ENCODE measurements around the gene OR2A14. TPM values are rescaled to one million over a fixed set of nuclear protein-coding genes. Genes with fewer than 3 reads are reported as not detected.
"Not testable (repeated sequence)": the region's sequence is repeated elsewhere in the genome, so short reads cannot be mapped to it uniquely, and the experiment has no call there.

Gene OR2A14
- total and polyA plus RNA-seq, 8 donors: not detected

GRCh38 chr7:144164784-144165183, 41.8 kb downstream of the OR2A14 start:
- no peak for TF ChIP-seq POLR2A (IDR thresholded peaks at IDR 0.05)
- TF ChIP-seq CTCF (IDR thresholded peaks at IDR 0.05): no peak
- TF ChIP-seq POLR2AphosphoS5 (IDR thresholded peaks at IDR 0.05): no peak
- no peak for TF ChIP-seq EP300 (IDR thresholded peaks at IDR 0.05)
- Histone ChIP-seq H3K4me1 (no peaks in the 10 kb centered on the region), H3K27me3 (no peaks in the 10 kb centered on the region), H3K27ac (no peak overlapping the region), H3K4me3 (no peak overlapping the region), H3K9me3 (no peaks in the 10 kb centered on the region), H3K36me3 (no peaks in the 10 kb centered on the region)
- no peak for DNase-seq
- intact Hi-C loops (cut with DNase I; ENCODE audit: low total_unique reads): no loop called here
- 74 to 82% (median 81%) methylated on average over 2 of the region's 2 CpGs for WGBS, 5 donors

DNA sequence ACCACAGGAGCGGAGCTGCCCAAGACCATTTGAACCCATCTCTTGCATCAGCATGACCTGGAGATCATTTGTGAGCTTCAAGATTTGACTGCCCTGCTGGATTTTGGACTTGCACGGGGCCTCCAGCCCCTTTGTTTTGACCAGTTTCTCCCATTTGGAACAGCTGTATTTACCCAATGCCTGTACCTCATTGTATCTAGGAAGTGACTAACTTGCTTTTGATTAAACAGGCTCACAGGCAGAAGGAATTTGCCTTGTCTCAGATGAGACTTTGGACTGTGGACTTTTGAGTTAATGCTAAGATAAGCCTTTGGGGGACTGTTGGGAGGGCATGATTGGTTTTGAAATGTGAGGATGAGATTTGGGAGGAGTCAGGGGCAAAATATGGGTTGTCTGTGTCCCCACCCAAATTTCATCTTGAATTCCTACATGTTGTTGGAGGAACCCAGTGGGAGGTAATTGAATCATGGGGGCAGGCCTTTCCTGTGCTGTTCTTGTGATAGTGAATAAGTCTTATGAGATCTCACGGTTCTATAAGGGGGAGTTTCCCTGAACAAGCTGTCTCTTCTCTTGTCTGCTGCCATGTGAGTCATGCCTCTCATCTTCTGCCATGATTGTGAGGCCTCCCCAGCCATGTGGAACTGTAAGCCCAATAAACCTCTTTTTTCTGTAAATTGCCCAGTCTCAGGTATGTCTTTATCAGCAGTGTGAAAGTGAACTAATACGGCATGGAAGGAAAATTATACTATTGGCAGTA, 48.8 kb downstream of the OR2A14 start:
- H3K4me1 ChIP-seq; H3K27me3 ChIP-seq; H3K4me3 ChIP-seq; H3K36me3 ChIP-seq; H3K27ac ChIP-seq; H3K9me3 ChIP-seq; intact Hi-C loops (cut with DNase I; ENCODE audit: low total_unique reads): not testable (repeated sequence)
- DNase-seq: peak in 1 of 2 donors; percentile 29
- WGBS, 5 donors: 63 to 71% (median 66%) methylated on average over 4 of the region's 4 CpGs

DNA sequence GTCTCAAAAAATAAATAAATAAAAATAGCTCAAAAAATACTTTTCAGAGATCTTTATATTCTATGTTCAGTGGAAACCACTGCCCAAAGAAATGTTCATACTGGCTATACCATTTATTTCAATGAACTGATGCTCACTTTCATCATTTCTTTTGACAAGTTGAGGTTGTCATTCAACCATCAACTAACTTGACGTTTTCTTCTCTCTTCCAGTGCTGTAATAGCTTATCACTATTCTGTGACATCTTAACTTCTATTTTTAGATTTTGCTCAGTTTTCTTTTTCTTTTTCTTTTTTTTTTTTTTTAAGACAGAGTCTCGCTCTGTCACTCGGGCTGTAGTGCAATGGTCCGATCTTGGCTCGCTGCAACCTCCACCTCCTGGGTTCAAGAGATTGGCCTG, 51.6 kb downstream of the OR2A14 start:
- TF ChIP-seq POLR2A (IDR thresholded peaks at IDR 0.05) (no peak), POLR2AphosphoS5 (IDR thresholded peaks at IDR 0.05) (no peak), EP300 (IDR thresholded peaks at IDR 0.05) (no peak), CTCF (IDR thresholded peaks at IDR 0.05) (no peak)
- Histone ChIP-seq H3K36me3 (no peaks in the 10 kb centered on the region), H3K27me3 (no peaks in the 10 kb centered on the region), H3K4me1 (peaks cover 0 to 3% (median 0%) of the 10 kb centered on the region in 4 donors), H3K27ac (no peak overlapping the region), H3K9me3 (peaks cover 0 to 5% (median 0%) of the 10 kb centered on the region in 4 donors), H3K4me3 (no peak overlapping the region)
- WGBS, 5 donors: 87 to 98% (median 91%) methylated on average over 5 of the region's 5 CpGs
- DNase-seq: no peak
- intact Hi-C loops (cut with DNase I; ENCODE audit: low total_unique reads): no loop called here

GRCh38 chr7:144178380-144179164, 55.6 kb downstream of the OR2A14 start:
- H3K4me1 ChIP-seq; H3K9me3 ChIP-seq; H3K36me3 ChIP-seq; H3K27ac ChIP-seq; H3K4me3 ChIP-seq; intact Hi-C loops (cut with DNase I; ENCODE audit: low total_unique reads); H3K27me3 ChIP-seq: not testable (repeated sequence)
- TF ChIP-seq CTCF (IDR thresholded peaks at IDR 0.05): peak in 4 of 7 experiments; percentile 8 to 42 (median 28)
- peak in 1 of 2 donors; percentile 37 for DNase-seq
- 0 to 53% (median 41%) methylated on average over 2 to 10 of the region's 10 CpGs; no CpG with 5 or more reads in 1 of the 5 donors for WGBS, 5 donors

DNA sequence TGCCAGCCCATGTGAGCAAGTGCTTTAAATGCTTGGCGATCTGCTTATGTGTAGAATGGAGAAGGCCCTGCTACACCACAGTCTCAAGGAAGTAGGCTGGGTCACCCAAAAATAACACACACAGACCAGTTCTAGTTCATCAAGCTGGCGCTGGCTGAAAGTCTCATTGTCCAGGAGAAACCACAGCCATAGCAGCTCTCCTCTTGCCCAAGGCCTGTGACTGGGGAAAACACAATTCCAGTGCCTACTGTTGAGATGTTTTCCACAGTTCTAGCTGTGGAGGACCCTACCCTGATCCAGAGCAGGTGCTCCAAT, 56.1 kb downstream of the OR2A14 start:
- H3K27ac ChIP-seq; H3K4me3 ChIP-seq; H3K9me3 ChIP-seq; intact Hi-C loops (cut with DNase I; ENCODE audit: low total_unique reads); H3K27me3 ChIP-seq; DNase-seq; H3K4me1 ChIP-seq; H3K36me3 ChIP-seq: not testable (repeated sequence)
- WGBS, 5 donors: 80 to 82% (median 81%) methylated on average over 1 of the region's 2 CpGs; no CpG with 5 or more reads in 2 of the 5 donors

Small RNA genes lying within 50 kb of the gene (small RNA-seq; reads per million reads assigned to genes)
- gene OR2A41P: 0 reads per million in 4 donors

Other genes with a start within 250 kb of the OR2A14 start
- 10 to 100 TPM; 13.4 to 94.6 (median 30.3) TPM for gene TCAF1, start 221.0 kb upstream of the OR2A14 start, total RNA-seq
- gene TCAF1, start 221.0 kb upstream of the OR2A14 start, polyA plus RNA-seq: 10 to 100 TPM in 2 of 3 donors, 1 to 10 TPM in 1; 9.7 to 23.7 (median 22.2) TPM
- gene OR2F2, start 187.9 kb upstream of the OR2A14 start, total RNA-seq: not detected
- gene OR2F2, start 187.9 kb upstream of the OR2A14 start, polyA plus RNA-seq: not detected
- under 1 TPM in 1 of 5 donors, not detected in 4; 0.18 TPM for gene OR2F1, start 168.3 kb upstream of the OR2A14 start, total RNA-seq
- gene OR2F1, start 168.3 kb upstream of the OR2A14 start, polyA plus RNA-seq: not detected
- not detected for gene OR6B1, start 122.9 kb upstream of the OR2A14 start, total RNA-seq
- not detected for gene OR6B1, start 122.9 kb upstream of the OR2A14 start, polyA plus RNA-seq
- gene OR2A5, start 74.2 kb upstream of the OR2A14 start, total RNA-seq: not detected
- gene OR2A5, start 74.2 kb upstream of the OR2A14 start, polyA plus RNA-seq: not detected
- not detected for gene OR2A25, start 53.4 kb upstream of the OR2A14 start, total RNA-seq
- gene OR2A25, start 53.4 kb upstream of the OR2A14 start, polyA plus RNA-seq: not detected
- not detected for gene OR2A12, start 36.9 kb upstream of the OR2A14 start, total RNA-seq
- gene OR2A12, start 36.9 kb upstream of the OR2A14 start, polyA plus RNA-seq: not detected
- gene OR2A2, start 13.6 kb upstream of the OR2A14 start, total RNA-seq: not detected
- gene OR2A2, start 13.6 kb upstream of the OR2A14 start, polyA plus RNA-seq: not detected
- gene CTAGE4, start 60.3 kb downstream of the OR2A14 start, total RNA-seq: 10 to 100 TPM in 4 of 5 donors, 1 to 10 TPM in 1; 3.3 to 36.5 (median 17.8) TPM
- 1 to 10 TPM; 1.4 to 2.0 (median 1.8) TPM for gene CTAGE4, start 60.3 kb downstream of the OR2A14 start, polyA plus RNA-seq
- gene ARHGEF35, start 72.7 kb downstream of the OR2A14 start, total RNA-seq: 10 to 100 TPM in 2 of 5 donors, 1 to 10 TPM in 2, not detected in 1; 3.8 to 23.5 (median 9.7) TPM
- 10 to 100 TPM; 11.8 to 25.1 (median 13.4) TPM for gene ARHGEF35, start 72.7 kb downstream of the OR2A14 start, polyA plus RNA-seq
- under 1 TPM in 1 of 5 donors, not detected in 4; 0.18 TPM for gene OR2A42, start 116.4 kb downstream of the OR2A14 start, total RNA-seq
- not detected for gene OR2A42, start 116.4 kb downstream of the OR2A14 start, polyA plus RNA-seq
- gene OR2A7, start 141.6 kb downstream of the OR2A14 start, total RNA-seq: 10 to 100 TPM in 3 of 5 donors, 1 to 10 TPM in 1, not detected in 1; 3.6 to 68.8 (median 12.1) TPM
- gene OR2A7, start 141.6 kb downstream of the OR2A14 start, polyA plus RNA-seq: 1 to 10 TPM in 1 of 3 donors, under 1 TPM in 1, not detected in 1; 0.44 to 2.1 TPM
- 10 to 100 TPM in 1 of 5 donors, 1 to 10 TPM in 1, not detected in 3; 5.4 to 12.5 TPM for gene CTAGE8, start 146.1 kb downstream of the OR2A14 start, total RNA-seq
- 1 to 10 TPM in 1 of 3 donors, under 1 TPM in 1, not detected in 1; 0.68 to 6.0 TPM for gene CTAGE8, start 146.1 kb downstream of the OR2A14 start, polyA plus RNA-seq
- under 1 TPM in 1 of 5 donors, not detected in 4; 0.37 TPM for gene OR2A1, start 189.2 kb downstream of the OR2A14 start, total RNA-seq
- under 1 TPM in 1 of 3 donors, not detected in 2; 0.05 TPM for gene OR2A1, start 189.2 kb downstream of the OR2A14 start, polyA plus RNA-seq
- gene ARHGEF5, start 232.2 kb downstream of the OR2A14 start, total RNA-seq: 10 to 100 TPM in 4 of 5 donors, 1 to 10 TPM in 1; 9.4 to 92.1 (median 18.1) TPM
- gene ARHGEF5, start 232.2 kb downstream of the OR2A14 start, polyA plus RNA-seq: 10 to 100 TPM; 11.0 to 14.1 (median 12.0) TPM

All from stomach (tissue), 9 donors.